Activated T-helper 1 cell treated with anti-CD3 and anti-CD28 coated beads, Interleukin-2, amount 50 U/mL, for 16 hours (primary cell): Measurements from ENCODE around the gene PUDP.
"Not testable (repeated sequence)": the region's sequence is repeated elsewhere in the genome, so short reads cannot be mapped to it uniquely, and the experiment has no call there.

Experiments used
- DNase-seq, 2 donors: peaks; one replicate each; pipeline ENCODE4 v3.0.0-alpha.2; 2020; ENCODE audit warnings: low read depth in 1 of 2, low spot score in 1 of 2

Gene PUDP

DNA sequence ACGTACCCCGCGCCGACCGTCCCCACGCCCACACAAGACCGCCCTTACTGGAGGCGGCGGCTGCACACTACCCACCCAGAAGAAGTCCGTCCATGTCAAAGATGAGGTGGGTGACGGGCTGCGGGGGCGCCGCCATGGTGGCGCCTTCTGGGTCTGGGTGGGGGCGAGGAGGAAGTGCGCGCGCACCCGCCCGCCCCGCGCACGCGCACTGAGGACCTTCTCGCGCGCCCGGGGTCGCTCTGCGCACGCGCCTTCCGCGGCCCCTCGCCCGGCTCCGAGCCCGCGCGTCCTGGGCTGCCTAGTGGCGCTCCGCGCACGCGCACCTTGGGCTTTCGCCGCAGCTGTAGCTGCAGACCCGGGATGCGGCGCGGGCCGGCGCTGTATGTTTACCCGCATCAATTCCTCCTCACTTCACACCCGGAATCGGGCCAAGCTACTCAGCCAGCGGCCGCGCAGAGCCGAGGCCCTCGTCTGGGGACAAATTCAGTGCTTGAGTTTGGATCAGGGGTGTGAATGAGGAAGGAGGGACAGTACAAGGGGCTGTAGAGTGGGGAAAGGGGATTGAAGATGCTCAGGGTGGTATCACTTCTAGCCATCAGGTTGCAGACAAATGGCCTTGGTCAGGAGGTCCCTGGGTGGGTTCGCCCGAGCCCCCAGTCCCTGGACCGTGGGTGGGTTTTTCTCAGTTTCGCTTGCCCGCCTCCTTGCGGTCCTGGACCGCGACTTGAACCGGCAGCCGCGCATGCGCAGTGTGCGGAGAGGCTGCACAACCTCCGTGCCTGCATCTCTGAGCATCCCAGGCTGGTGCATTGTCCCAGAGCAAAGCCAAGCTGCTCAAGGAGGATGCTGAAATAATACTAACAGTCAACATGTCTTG is at the start of gene PUDP:
TSS of gene PUDP (minus strand) at position 176 of the 877 bp plus-strand sequence. CDS start at position 136, 40 bp downstream.
- peak; percentile 50 to 87 for DNase-seq

DNA sequence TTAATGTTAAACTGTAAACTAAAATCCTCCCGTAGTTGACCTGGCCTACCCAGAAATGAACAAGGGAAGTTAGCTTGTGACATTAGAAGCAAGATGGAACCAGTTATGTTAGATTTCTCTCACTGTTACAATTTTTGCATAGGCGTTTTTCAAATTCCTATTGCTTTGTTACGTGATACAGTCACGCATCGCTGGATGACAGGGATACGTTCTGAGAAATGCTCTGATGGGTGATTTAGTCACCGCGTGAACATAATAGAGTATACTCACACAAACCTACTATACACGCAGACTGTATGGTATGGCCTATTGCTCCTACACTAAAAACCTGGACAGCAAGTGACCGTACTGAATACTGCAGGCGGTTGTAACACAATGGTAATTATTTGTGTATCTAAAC is 46.7 kb upstream of the PUDP start:
- no peak for DNase-seq

GRCh38 chrX:7192871-7193270 is 44.9 kb upstream of the PUDP start:
- no peak for DNase-seq

DNA sequence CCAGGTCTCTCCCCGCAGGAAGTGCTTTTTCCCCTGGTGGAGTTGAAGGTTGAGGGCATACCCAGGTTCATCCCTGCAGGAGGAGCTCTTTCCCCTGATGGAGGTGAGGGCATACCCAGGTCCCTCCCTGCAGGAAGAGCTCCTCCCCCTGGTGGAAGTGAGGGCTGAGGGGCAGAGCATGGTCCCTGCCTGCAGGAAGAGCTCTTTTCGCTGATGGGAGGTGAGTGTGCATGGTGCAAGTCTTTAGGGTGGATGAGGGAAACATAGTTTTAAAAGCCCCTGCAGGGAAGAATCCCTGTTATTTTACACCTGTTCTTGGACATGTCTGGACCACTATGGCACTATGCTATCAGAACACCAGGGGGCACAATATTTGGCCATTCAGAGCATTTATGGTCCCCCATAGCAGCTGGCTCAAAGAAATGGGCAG is 43.7 kb upstream of the PUDP start:
- no peak for DNase-seq

GRCh38 chrX:7190157-7190556 is 42.2 kb upstream of the PUDP start:
- no peak for DNase-seq

GRCh38 chrX:7188672-7189071 is 40.7 kb upstream of the PUDP start:
- no peak for DNase-seq

- no peak for DNase-seq
These were observed 36.9 kb upstream of the PUDP start for GRCh38 chrX:7184816-7185215.

DNA sequence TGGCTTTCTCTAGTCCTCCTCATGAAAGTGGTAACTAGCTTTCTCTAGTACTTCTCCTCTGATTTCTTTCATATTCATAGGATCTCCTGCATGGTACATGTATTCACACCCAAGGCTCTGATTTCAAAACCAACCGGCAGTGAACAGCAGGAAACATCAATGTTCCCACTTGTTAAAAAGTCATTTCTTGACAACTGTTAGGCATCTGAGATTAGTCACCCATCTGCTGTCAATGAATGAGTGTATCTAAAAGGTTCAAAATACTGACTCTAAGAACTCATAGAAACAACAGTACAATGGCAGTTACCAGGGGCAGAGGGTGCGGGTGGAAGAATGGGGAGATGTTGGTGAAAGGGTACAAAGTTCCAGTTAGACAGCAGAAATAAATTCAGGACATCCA is 31.5 kb upstream of the PUDP start:
- DNase-seq = no peak

- not testable (repeated sequence) for DNase-seq
These were observed 30.9 kb upstream of the PUDP start for GRCh38 chrX:7178859-7179258.

DNA sequence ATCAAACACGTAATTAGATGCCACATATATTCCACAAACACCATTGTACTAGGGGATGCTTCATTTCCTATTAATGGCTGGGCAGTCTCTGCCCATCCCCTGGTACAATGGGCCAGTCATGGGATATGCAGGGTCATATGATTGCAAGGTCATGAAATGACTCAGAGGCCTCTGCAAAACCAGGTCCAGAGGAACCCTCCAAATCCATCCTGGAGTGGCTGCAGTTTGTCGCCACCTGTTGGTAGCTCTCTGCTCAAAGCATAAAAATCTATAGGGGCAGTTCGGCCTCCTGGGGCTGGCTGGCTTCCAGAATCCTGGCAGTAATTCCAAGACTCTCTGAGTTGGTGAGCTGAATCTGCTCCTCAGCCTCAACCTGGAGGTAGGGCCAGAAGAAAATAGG is 22.9 kb upstream of the PUDP start:
- peak in 1 of 2 donors; percentile 2 for DNase-seq

DNA sequence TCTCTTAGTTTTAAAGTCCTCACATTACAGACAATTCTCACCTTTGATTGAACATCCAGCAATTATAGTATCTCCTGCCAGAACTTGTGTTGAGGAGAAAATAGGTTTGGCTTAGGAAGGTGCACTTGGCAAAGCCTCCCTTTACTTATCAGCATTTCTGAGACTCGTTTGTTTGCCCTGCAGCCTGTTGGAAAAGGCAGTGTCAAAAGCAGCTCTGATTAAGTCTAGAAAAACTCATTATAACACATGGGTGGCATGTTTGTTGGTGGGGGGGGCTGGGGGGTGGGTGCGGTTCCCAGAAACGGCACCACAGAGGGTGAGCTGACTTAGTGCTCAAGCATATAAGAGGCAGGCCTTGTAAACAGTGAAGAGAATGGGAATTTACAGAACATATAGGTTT is 21.7 kb upstream of the PUDP start:
- DNase-seq = no peak

DNA sequence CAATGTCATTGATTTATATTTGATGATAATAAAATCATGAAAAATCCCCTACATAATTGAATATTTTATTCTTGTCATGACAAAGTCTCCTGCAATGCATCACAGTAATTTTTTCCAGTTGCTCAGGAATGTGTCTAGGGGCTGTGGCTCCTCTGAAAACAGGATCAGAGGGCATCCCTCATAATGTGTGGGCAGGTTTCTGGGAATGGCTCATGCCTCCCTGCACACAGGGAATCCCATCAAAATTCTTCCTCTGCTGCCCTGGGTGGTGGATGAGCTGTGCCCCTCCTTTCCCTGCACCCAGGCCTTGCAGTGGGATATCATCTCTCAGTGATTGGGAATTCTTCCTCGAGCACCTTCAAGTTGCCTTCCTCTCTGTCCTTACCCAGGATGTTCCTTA is 20.4 kb upstream of the PUDP start:
- no peak for DNase-seq

- no peak for DNase-seq
These were observed 16.2 kb upstream of the PUDP start for GRCh38 chrX:7164174-7164573.

DNA sequence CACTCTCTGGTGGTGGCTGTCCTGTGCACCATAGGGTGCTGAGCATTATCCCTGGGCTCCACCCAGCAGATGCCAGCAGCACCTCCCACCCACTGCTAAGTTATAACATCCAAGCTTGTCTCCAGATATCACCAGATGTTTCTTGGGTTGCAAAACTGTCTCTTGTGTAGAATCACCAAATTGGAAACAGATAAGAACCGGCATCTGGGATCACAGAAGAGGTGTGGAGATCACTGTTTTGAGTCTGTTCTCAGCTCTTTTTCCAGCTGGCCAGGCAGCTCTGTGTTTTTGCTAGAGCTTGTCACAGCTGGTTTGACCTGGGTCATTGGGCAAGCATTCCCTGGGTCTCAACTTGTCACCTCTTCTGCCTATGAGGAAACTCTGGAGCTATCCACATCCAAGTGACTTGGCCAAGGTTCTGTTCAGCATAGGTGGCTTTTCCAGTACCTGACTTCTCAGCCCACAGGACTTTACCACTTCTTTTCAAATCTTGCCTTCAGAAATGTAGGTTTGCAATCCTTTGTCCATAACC is 15.3 kb upstream of the PUDP start:
- DNase-seq = no peak

- DNase-seq = no peak
These were observed 11.4 kb upstream of the PUDP start for GRCh38 chrX:7159149-7159861.

DNA sequence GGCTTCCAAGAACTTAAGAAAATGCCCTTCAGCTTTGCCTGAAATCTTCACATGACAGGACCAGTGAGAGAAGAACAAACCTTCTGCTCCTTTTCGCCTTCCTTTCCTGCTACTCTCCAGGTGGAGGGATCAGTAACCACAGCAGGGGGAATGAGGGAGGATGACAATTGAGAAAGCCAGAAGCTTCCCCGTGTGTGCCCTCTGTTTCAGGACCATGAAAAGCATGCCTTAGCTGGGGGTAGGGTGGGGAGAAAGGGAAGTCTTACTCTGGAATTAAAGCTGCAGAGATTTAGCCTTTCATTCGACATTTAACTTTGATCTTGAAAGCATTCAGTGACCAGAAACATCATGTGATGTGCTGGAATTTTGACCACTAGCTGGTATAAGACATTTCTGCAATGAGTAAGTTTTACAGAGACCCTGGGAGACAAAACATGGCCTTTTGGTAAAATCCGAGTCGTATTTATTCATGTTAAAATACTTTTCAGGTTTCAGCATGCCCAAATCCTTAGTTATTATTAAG is 10.6 kb upstream of the PUDP start:
- no peak for DNase-seq

- DNase-seq = no peak
These were observed 8.9 kb upstream of the PUDP start for GRCh38 chrX:7156879-7157278.

- DNase-seq = no peak
These were observed 7.2 kb upstream of the PUDP start for GRCh38 chrX:7155163-7155562.

GRCh38 chrX:7154041-7154597 is 6.2 kb upstream of the PUDP start:
- DNase-seq = no peak

DNA sequence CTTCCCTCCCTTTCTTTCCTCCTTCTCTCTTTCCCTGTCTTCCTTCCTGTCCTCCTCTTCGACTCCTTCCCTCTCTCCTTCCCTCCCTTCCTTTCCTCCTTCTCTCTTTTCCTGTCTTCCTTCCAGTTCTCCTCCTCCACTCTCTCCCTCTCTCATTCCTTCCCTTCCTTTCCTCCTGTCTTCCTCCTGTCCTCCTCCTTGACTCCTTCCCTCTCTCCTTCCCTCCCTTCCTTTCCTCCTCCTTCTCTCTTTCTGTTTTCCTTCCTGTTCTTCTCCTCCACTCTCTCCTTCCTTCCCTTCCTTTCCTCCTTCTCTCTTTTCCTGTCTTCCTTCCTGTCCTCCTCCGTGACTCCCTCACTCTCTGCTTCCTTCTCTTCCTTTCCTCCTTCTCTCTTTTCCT is 5.3 kb upstream of the PUDP start:
- no peak for DNase-seq

- DNase-seq = no peak
These were observed 1.5 kb upstream of the PUDP start for GRCh38 chrX:7149411-7149810.
